HepG2 (cell line): ENCODE data around the gene NOL12. TPM values are rescaled to one million over a fixed set of nuclear protein-coding genes. Genes with fewer than 3 reads are reported as not detected.

ENCODE experiments used
- ISL2 ChIP-seq: sonication (generic); formaldehyde crosslinking; IDR thresholded peaks from 2 replicates; pipeline ENCODE4 v1.5.0; 2020; ENCODE audit warnings: missing genetic modification reagents
- MAFF ChIP-seq: IDR thresholded peaks from 2 replicates; pipeline ENCODE4 v1.6.1; 2011; ENCODE audit warnings: low read depth, low read length, improper control_type of control experiment
- MED8 ChIP-seq: sonication (generic); formaldehyde crosslinking; IDR thresholded peaks from 2 replicates; pipeline ENCODE4 v1.8.1; 2023; ENCODE audit warnings: mild to moderate bottlenecking, missing genetic modification reagents; ENCODE audit not compliant: insufficient replicate concordance
- NKX3-1 ChIP-seq: sonication (generic); formaldehyde crosslinking; IDR thresholded peaks from 2 replicates; pipeline ENCODE4 v1.5.0; 2020; ENCODE audit warnings: missing genetic modification reagents
- PHF5A ChIP-seq: IDR thresholded peaks from one replicate; pipeline ENCODE4 v1.6.1; 2018; ENCODE audit warnings: low read depth, missing genetic modification reagents; ENCODE audit not compliant: unreplicated experiment
- PTBP1 ChIP-seq: fragments of 200-400 bp; formaldehyde crosslinking; IDR thresholded peaks from 2 replicates; pipeline ENCODE4 v1.6.1; 2018; ENCODE audit warnings: low read length, low read depth; ENCODE audit not compliant: poor library complexity, severe bottlenecking
- RXRB ChIP-seq: IDR thresholded peaks from 2 replicates; pipeline ENCODE4 v1.6.1; 2016; ENCODE audit warnings: borderline replicate concordance, missing genetic modification reagents, missing compliant biosample characterization
- SPEN ChIP-seq: sonication (generic); formaldehyde crosslinking; IDR thresholded peaks from 2 replicates; pipeline ENCODE4 v1.5.1; 2020; ENCODE audit warnings: low read depth, mild to moderate bottlenecking, missing genetic modification reagents
- THYN1 ChIP-seq: sonication (generic); formaldehyde crosslinking; IDR thresholded peaks from 2 replicates; pipeline ENCODE4 v1.8.1; 2023; ENCODE audit warnings: low read depth, mild to moderate bottlenecking, moderate library complexity, missing genetic modification reagents, borderline replicate concordance
- XBP1 ChIP-seq: sonication (generic); formaldehyde crosslinking; IDR thresholded peaks from 2 replicates; pipeline ENCODE4 v1.5.0; 2020; ENCODE audit warnings: missing genetic modification reagents
- ZBTB4 ChIP-seq: sonication (generic); formaldehyde crosslinking; IDR thresholded peaks from 2 replicates; pipeline ENCODE4 v1.4.0; 2020; ENCODE audit warnings: missing genetic modification reagents, mild to moderate bottlenecking, borderline replicate concordance
- ZMAT3 ChIP-seq: sonication (generic); formaldehyde crosslinking; conservative IDR thresholded peaks from 2 replicates; pipeline ENCODE4 v1.7.0; 2021; ENCODE audit warnings: missing genetic modification reagents
- ZNF883 ChIP-seq: sonication (generic); formaldehyde crosslinking; IDR thresholded peaks from 2 replicates; pipeline ENCODE4 v1.5.1; 2020; ENCODE audit warnings: mild to moderate bottlenecking, missing genetic modification reagents; ENCODE audit errors: not compliant biosample characterization
- polyA plus RNA-seq, 8 experiments: library from polyadenylated mRNA; depleted of rRNA in 3 of 8; stranded (reverse) in 7 of 8; unstranded in 1 of 8; fragments of >200 nt; fragmentation: Illumina TruSeq in 4 of 8; extraction: Trizol in 4 of 8; gene quantifications; 2 replicates each; pipeline versions ENCODE4 v1.2.1 to v1.2.3, GENCODE V29; 2011 to 2016; ENCODE audit warnings: low read depth in 4 of 8, missing spikeins in 1 of 8, mixed read lengths in 1 of 8; ENCODE audit not compliant: insufficient read depth in 1 of 8
- total RNA-seq, 5 experiments: library from RNA; depleted of rRNA; stranded (reverse); fragments of >200 nt; fragmentation: Illumina TruSeq; extraction: Trizol; gene quantifications; 2 replicates each; pipeline ENCODE4 v1.2.3, GENCODE V29; 2016; ENCODE audit warnings: low read depth in 1 of 5
- TF ChIP-seq, protein P1 (sequence below): sonication (generic); formaldehyde crosslinking; IDR thresholded peaks from 2 replicates; pipeline ENCODE4 v1.4.0; 2020; ENCODE audit warnings: mild to moderate bottlenecking, missing genetic modification reagents, borderline replicate concordance
- TF ChIP-seq, protein P2 (sequence below): sonication (generic); formaldehyde crosslinking; IDR thresholded peaks from 2 replicates; pipeline ENCODE4 v1.4.0; 2020; ENCODE audit warnings: missing genetic modification reagents

NOL12 gene
- total and polyA plus RNA-seq, 2 of the 13 experiments (the other 11 are each of a cell fraction or from before 2014, with no cell fraction given): 14.3 to 31.4 TPM

DNA sequence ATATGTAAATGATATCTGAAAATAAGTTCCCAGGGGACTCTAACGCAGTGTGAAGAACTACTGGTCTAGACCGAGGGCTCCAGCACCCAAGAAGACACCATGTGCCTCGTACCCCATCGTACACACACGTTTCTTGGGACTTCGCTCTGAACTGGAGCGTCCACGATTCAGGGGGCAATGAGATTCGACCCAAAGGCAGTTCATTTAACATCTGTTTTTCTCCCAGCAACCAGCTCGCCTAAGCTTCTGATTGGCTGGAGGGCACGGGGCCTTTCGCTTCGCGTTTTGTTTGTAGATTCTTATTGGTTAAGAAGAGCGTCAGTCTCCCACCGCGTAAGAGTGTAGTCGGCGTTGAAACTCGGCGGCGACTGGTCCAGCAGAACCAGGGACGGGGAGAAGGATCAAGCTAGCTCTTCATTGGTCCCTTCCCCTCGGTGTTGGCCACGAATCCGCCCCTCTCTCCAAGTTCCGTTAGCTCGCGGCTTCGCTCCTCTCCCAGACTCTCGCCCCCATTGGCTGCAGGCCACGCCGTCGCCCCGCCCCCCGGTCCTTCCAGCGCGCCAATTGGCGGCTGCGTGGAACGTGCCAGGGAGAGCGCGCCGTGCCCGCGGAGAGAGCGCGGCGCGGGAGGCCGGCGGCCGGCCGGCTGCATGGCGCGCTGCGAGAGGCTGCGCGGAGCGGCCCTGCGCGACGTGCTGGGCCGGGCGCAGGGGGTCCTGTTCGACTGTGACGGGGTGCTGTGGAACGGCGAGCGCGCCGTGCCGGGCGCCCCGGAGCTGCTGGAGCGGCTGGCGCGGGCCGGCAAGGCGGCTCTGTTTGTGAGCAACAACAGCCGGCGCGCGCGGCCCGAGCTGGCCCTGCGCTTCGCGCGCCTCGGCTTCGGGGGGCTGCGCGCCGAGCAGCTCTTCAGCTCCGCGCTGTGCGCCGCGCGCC is 27.7 kb upstream of the NOL12 start, which contains the start of gene PDXP (continued):
- TF ChIP-seq, protein P1, sequence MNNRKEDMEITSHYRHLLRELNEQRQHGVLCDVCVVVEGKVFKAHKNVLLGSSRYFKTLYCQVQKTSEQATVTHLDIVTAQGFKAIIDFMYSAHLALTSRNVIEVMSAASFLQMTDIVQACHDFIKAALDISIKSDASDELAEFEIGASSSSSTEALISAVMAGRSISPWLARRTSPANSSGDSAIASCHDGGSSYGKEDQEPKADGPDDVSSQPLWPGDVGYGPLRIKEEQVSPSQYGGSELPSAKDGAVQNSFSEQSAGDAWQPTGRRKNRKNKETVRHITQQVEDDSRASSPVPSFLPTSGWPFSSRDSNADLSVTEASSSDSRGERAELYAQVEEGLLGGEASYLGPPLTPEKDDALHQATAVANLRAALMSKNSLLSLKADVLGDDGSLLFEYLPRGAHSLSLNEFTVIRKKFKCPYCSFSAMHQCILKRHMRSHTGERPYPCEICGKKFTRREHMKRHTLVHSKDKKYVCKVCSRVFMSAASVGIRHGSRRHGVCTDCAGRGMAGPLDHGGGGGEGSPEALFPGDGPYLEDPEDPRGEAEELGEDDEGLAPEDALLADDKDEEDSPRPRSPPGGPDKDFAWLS (CRISPR knock-in tag): no peak
- TF ChIP-seq, protein P2, sequence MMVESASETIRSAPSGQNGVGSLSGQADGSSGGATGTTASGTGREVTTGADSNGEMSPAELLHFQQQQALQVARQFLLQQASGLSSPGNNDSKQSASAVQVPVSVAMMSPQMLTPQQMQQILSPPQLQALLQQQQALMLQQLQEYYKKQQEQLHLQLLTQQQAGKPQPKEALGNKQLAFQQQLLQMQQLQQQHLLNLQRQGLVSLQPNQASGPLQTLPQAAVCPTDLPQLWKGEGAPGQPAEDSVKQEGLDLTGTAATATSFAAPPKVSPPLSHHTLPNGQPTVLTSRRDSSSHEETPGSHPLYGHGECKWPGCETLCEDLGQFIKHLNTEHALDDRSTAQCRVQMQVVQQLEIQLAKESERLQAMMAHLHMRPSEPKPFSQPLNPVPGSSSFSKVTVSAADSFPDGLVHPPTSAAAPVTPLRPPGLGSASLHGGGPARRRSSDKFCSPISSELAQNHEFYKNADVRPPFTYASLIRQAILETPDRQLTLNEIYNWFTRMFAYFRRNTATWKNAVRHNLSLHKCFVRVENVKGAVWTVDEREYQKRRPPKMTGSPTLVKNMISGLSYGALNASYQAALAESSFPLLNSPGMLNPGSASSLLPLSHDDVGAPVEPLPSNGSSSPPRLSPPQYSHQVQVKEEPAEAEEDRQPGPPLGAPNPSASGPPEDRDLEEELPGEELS (CRISPR knock-in tag): no peak
- TF ChIP-seq PHF5A (CRISPR knock-in tag): no peak
- TF ChIP-seq XBP1 (CRISPR knock-in tag): no peak
- TF ChIP-seq ZNF883 (CRISPR knock-in tag): no peak
- TF ChIP-seq NKX3-1 (CRISPR knock-in tag): no peak
- no peak for TF ChIP-seq MAFF
- no peak for TF ChIP-seq ZBTB4 (CRISPR knock-in tag)
- 0 out of 2 replicates have a peak, but pooled peaks have one; percentile 36 for TF ChIP-seq RXRB (CRISPR knock-in tag)
- TF ChIP-seq PTBP1: no peak
- TF ChIP-seq THYN1: no peak
- TF ChIP-seq MED8 (CRISPR knock-in tag): no peak
- TF ChIP-seq SPEN (CRISPR knock-in tag): no peak; the same call in 1 of the 2 replicates
- no peak for TF ChIP-seq ISL2 (CRISPR knock-in tag)
- TF ChIP-seq ZMAT3 (CRISPR knock-in tag): 0 out of 2 replicates have a peak, but pooled peaks have one; percentile 68
